Sciatic nerve (tissue), 2 donors: Measurements from ENCODE around the gene ILDR1. TPM values are rescaled to one million over a fixed set of nuclear protein-coding genes. Genes with fewer than 3 reads are reported as not detected.
A peak's percentile ranks its signal among the peaks of the same experiment; 100 is the strongest.

Source experiments
- ATAC-seq: fragments of 200-7000 bp; cut with Tn5 transposase; one replicate; pipeline ENCODE4 v1.9.1; 2020; ENCODE audit warnings: mild to moderate bottlenecking, moderate library complexity
- DNase-seq: peaks from one replicate; pipeline ENCODE4 v3.0.0-alpha.2; 2020; ENCODE audit warnings: low spot score
- intact Hi-C: fragments of 100-400 bp; cut with DNase I; formaldehyde crosslinking; loops from one replicate; pipeline ENCODE4 v1.14.2; 2022
- total RNA-seq: library from RNA; stranded (reverse); fragmentation: NEBNext Ultra II Directional; extraction: Animal tissue kit (Norgen Biotek cat#: 25700); gene quantifications from one replicate; pipeline ENCODE4 v1.2.1, GENCODE V29; 2021
- donor health status: DM: no; HTN: no; CAD: no.
- donor health status: DM: no; HTN: no; CAD: no.

The ILDR1 gene
- total RNA-seq, 1 donor from 2014 or later = not detected

GRCh38 chr3:121997372-121997771 is 24.7 kb downstream of the ILDR1 start:
- DNase-seq (no peak), ATAC-seq (no peak)
- intact Hi-C loops = no loop called here

- intact Hi-C loops = no loop called here
- no peak for ATAC-seq
- no peak for DNase-seq
Observed at GRCh38 chr3:121996441-121996840, 25.6 kb downstream of the ILDR1 start.

- no peak for DNase-seq
- ATAC-seq = peak; percentile 77
- intact Hi-C loops = no loop called here
Observed at GRCh38 chr3:121995161-121996137, 26.6 kb downstream of the ILDR1 start.

- intact Hi-C loops = no loop called here
Observed at GRCh38 chr3:121994551-121994950, 27.5 kb downstream of the ILDR1 start.

GRCh38 chr3:121992601-121993560 is 29.2 kb downstream of the ILDR1 start:
- DNase-seq = no peak
- no peak for ATAC-seq
- intact Hi-C loops = no loop called here

More at GRCh38 chr3:121994551-121994950, 27.5 kb downstream of the ILDR1 start:
- DNase-seq (no peak), ATAC-seq (no peak)

- ATAC-seq (no peak), DNase-seq (no peak)
- intact Hi-C loops = no loop called here
Observed at GRCh38 chr3:121989943-121990342, 32.1 kb downstream of the ILDR1 start.

- intact Hi-C loops = no loop called here
- DNase-seq (no peak), ATAC-seq (no peak)
Observed at GRCh38 chr3:121988146-121988545, 33.9 kb downstream of the ILDR1 start.

GRCh38 chr3:121985846-121986245 is 36.2 kb downstream of the ILDR1 start:
- intact Hi-C loops = no loop called here
- DNase-seq (no peak), ATAC-seq (no peak)

GRCh38 chr3:121981473-121981872 is 40.6 kb downstream of the ILDR1 start:
- intact Hi-C loops = no loop called here
- no peak for ATAC-seq

GRCh38 chr3:121980450-121980796 is 41.6 kb downstream of the ILDR1 start:
- ATAC-seq (no peak), DNase-seq (no peak)
- intact Hi-C loops = no loop called here

More at GRCh38 chr3:121981473-121981872, 40.6 kb downstream of the ILDR1 start:
- DNase-seq = no peak

- no peak for DNase-seq
- ATAC-seq = no peak
- intact Hi-C loops = no loop called here
Observed at GRCh38 chr3:121979734-121980449, 42.2 kb downstream of the ILDR1 start.

- ATAC-seq (no peak), DNase-seq (no peak)
- intact Hi-C loops = no loop called here
Observed at GRCh38 chr3:121979246-121979645, 42.8 kb downstream of the ILDR1 start.

GRCh38 chr3:121976727-121977126 is 45.3 kb downstream of the ILDR1 start:
- no peak for DNase-seq
- intact Hi-C loops = no loop called here
- no peak for ATAC-seq

- ATAC-seq (no peak), DNase-seq (no peak)
- intact Hi-C loops = no loop called here
Observed at GRCh38 chr3:121975702-121976302, 46.2 kb downstream of the ILDR1 start.

- DNase-seq = no peak
- intact Hi-C loops = no loop called here
- no peak for ATAC-seq
Observed at GRCh38 chr3:121974601-121975111, 47.4 kb downstream of the ILDR1 start.

GRCh38 chr3:121970047-121970446 is 52.0 kb downstream of the ILDR1 start:
- intact Hi-C loops = no loop called here
- ATAC-seq (no peak), DNase-seq (no peak)

- ATAC-seq (no peak), DNase-seq (no peak)
- intact Hi-C loops = no loop called here
Observed at GRCh38 chr3:121969631-121970030, 52.4 kb downstream of the ILDR1 start.

- intact Hi-C loops = no loop called here
Observed at GRCh38 chr3:121963608-121964007, 58.4 kb downstream of the ILDR1 start.

More at GRCh38 chr3:121963608-121964007, 58.4 kb downstream of the ILDR1 start:
- ATAC-seq = no peak
- no peak for DNase-seq
